Parathyroid adenoma (tissue), 2 donors: ENCODE results near the gene DUSP15.
"Not testable (repeated sequence)": the region's sequence is repeated elsewhere in the genome, so short reads cannot be mapped to it uniquely, and the experiment has no call there.

Source experiments
- H2AFZ ChIP-seq: fragments of 300-600 bp; sonication (generic); one replicate; pipeline ENCODE4 v1.7.0; 2017; ENCODE audit warnings: antibody characterized with exemption, mild to moderate bottlenecking
- H3K27ac ChIP-seq: fragments of 300-600 bp; sonication (generic); one replicate; pipeline ENCODE4 v1.7.0; 2017
- H3K27me3 ChIP-seq: fragments of 300-600 bp; sonication (generic); one replicate; pipeline ENCODE4 v1.7.0; 2017; ENCODE audit warnings: low read length; ENCODE audit not compliant: control insufficient read depth, insufficient read depth
- H3K36me3 ChIP-seq: fragments of 300-600 bp; sonication (generic); one replicate; pipeline ENCODE4 v1.7.0; 2017; ENCODE audit warnings: low read length; ENCODE audit not compliant: control insufficient read depth, insufficient read depth
- H3K4me1 ChIP-seq: fragments of 300-600 bp; sonication (generic); one replicate; pipeline ENCODE4 v1.7.0; 2017; ENCODE audit warnings: control low read depth
- H3K4me2 ChIP-seq: fragments of 300-600 bp; sonication (generic); one replicate; pipeline ENCODE4 v1.7.0; 2017; ENCODE audit warnings: low read length
- H3K4me3 ChIP-seq: fragments of 300-600 bp; sonication (generic); one replicate; pipeline ENCODE4 v1.7.0; 2017; ENCODE audit warnings: low read depth, low read length
- H3K79me2 ChIP-seq: fragments of 300-600 bp; sonication (generic); one replicate; pipeline ENCODE4 v1.7.0; 2017; ENCODE audit warnings: control low read depth
- H3K9ac ChIP-seq: fragments of 300-600 bp; sonication (generic); one replicate; pipeline ENCODE4 v1.7.0; 2017; ENCODE audit warnings: mild to moderate bottlenecking
- H3K9me3 ChIP-seq: fragments of 300-600 bp; sonication (generic); one replicate; pipeline ENCODE4 v1.7.0; 2017; ENCODE audit warnings: low read length; ENCODE audit not compliant: control insufficient read depth
- TF ChIP-seq, protein P1 (sequence below): fragments of 300-600 bp; sonication (generic); IDR thresholded peaks from one replicate; pipeline ENCODE4 v1.7.0; 2017; ENCODE audit warnings: antibody characterized with exemption, mild to moderate bottlenecking
- donor health status: primary hyperparathyroidism.

The DUSP15 gene

DNA sequence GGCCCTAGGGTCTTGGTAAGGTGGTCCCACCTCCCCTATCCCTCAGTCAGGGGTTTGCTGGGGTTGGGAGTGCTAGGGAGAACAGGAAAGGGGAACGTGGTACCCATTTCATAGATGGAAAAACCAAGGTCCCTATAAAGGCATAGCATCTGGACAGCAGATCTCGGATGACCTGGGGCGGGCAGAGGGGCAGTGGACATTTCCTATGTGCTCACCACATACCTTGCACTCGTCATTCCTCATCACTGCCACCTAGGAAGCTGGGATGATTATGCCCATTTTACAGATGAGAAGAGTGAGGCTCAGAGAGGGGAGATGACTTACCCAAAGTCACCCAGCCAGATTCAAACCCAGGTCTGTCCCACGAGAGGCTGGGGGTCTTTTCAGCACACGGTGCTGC is 39.1 kb downstream of the DUSP15 start:
- Histone ChIP-seq H3K4me1 (no peaks in the 10 kb centered on the region), H3K27ac (no peak overlapping the region), H3K4me2 (no peak overlapping the region), H2AFZ (no peak overlapping the region), H3K27me3 (no peaks in the 10 kb centered on the region), H3K9ac (no peak overlapping the region), H3K79me2 (no peaks in the 10 kb centered on the region), H3K36me3 (no peaks in the 10 kb centered on the region), H3K4me3 (no peak overlapping the region), H3K9me3 (no peaks in the 10 kb centered on the region)
- TF ChIP-seq, protein P1, sequence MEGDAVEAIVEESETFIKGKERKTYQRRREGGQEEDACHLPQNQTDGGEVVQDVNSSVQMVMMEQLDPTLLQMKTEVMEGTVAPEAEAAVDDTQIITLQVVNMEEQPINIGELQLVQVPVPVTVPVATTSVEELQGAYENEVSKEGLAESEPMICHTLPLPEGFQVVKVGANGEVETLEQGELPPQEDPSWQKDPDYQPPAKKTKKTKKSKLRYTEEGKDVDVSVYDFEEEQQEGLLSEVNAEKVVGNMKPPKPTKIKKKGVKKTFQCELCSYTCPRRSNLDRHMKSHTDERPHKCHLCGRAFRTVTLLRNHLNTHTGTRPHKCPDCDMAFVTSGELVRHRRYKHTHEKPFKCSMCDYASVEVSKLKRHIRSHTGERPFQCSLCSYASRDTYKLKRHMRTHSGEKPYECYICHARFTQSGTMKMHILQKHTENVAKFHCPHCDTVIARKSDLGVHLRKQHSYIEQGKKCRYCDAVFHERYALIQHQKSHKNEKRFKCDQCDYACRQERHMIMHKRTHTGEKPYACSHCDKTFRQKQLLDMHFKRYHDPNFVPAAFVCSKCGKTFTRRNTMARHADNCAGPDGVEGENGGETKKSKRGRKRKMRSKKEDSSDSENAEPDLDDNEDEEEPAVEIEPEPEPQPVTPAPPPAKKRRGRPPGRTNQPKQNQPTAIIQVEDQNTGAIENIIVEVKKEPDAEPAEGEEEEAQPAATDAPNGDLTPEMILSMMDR = no peak

DNA sequence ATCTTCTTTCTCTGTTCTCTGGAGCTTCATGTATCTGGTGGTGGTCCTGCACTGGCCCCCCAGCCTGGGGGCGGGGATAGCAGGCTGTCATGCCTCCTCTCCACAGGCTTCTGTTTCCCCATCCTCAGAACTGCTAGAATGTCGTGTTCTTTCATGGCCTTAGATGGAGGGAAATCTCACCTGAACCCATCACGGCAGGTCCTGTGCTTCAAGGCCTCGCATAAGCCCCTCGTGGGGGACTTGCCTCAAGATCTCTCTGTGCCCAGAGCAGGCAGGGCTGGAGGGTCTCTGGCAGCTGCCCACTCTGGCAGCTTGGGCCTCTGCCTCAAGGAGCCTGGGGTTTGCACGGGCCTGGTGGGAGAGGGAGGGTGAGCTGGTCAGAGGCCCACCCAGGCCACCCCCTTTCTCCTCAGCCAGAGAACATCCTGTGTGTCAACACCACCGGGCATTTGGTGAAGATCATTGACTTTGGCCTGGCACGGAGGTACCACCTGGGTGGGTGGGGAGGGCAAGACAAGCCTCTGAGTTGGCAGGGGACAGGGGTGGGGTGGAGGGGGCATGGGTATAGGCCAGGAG is 39.8 kb downstream of the DUSP15 start:
- no peaks in the 10 kb centered on the region for H3K36me3 ChIP-seq
- H3K27me3 ChIP-seq = no peaks in the 10 kb centered on the region
- H3K79me2 ChIP-seq = no peaks in the 10 kb centered on the region
- no peak overlapping the region for H2AFZ ChIP-seq
- no peaks in the 10 kb centered on the region for H3K4me1 ChIP-seq
- no peak overlapping the region for H3K9ac ChIP-seq
- H3K27ac ChIP-seq = no peak overlapping the region
- TF ChIP-seq, protein P1 = no peak
- no peak overlapping the region for H3K4me3 ChIP-seq
- H3K9me3 ChIP-seq = no peaks in the 10 kb centered on the region
- H3K4me2 ChIP-seq = no peak overlapping the region

DNA sequence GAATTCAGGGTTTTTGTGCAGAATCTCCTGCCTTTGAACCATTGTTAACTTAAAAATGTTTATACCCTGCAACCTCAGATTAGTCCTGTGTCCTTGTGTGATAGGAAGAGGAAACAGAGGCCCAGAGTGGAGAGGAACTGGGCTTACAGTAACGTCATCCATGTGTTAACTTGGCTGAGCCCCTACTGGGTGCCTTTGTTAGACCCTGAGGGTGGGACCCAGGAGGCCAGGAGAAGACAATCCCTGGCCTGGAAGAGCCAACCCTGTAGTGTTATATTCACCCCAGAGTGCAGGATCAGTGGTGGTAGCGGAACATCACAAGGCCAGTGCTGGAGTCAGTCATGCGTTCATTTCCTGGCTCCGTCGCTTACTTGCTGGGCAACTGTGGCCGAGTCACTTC is 40.6 kb downstream of the DUSP15 start:
- H3K4me1 ChIP-seq = no peaks in the 10 kb centered on the region
- TF ChIP-seq, protein P1 = no peak
- no peaks in the 10 kb centered on the region for H3K27me3 ChIP-seq
- H3K4me2 ChIP-seq = no peak overlapping the region
- H3K9me3 ChIP-seq = no peaks in the 10 kb centered on the region
- H2AFZ ChIP-seq = no peak overlapping the region
- H3K4me3 ChIP-seq = no peak overlapping the region
- H3K9ac ChIP-seq = no peak overlapping the region
- H3K79me2 ChIP-seq = no peaks in the 10 kb centered on the region
- no peaks in the 10 kb centered on the region for H3K36me3 ChIP-seq
- no peak overlapping the region for H3K27ac ChIP-seq

DNA sequence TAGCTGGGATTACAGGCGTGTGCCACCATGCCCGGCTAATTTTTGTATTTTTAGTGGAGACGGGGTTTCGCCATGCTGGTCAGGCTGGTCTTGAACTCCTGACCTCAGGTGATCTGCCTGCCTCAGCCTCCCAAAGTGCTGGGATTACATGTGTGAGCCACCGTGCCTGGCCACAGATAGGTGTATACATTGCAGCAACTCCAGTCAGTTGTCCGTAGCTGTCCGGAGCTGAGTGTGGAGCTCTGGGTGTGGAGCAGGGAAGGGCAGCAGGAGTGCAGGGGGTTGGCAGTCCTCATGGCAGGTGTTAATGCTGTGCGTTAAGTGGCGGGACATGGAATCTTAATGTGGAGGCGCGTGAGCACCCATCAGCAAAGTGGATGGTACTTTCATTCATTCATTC is 42.3 kb downstream of the DUSP15 start:
- H3K4me2 ChIP-seq, H3K9me3 ChIP-seq, H3K36me3 ChIP-seq, H2AFZ ChIP-seq, H3K4me1 ChIP-seq, H3K9ac ChIP-seq, H3K4me3 ChIP-seq, H3K79me2 ChIP-seq, H3K27me3 ChIP-seq, H3K27ac ChIP-seq: not testable (repeated sequence)

DNA sequence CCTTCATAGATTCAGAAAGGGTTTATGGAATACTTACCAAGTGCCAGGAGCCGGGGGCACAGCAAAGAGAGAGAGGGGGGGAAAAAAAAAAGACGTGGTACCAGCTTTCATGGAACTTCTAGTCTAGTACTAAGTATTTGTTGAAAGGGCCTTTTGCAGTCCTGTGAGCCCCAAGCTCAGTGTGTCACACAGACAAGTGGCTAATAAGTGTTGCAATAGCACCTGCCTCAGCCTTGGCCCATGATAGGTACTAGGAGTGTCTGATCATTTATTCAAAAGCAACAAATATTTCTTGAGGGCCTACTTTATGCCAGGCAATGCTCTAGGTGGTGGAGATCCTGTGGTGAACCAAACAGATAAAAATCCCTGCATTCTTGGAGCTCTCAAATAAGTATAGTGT is 43.3 kb downstream of the DUSP15 start:
- no peak overlapping the region for H3K4me3 ChIP-seq
- no peak overlapping the region for H2AFZ ChIP-seq
- H3K79me2 ChIP-seq = no peaks in the 10 kb centered on the region
- no peaks in the 10 kb centered on the region for H3K36me3 ChIP-seq
- H3K4me1 ChIP-seq = peaks cover 4% of the 10 kb centered on the region
- H3K27me3 ChIP-seq = no peaks in the 10 kb centered on the region
- H3K9me3 ChIP-seq = no peaks in the 10 kb centered on the region
- no peak overlapping the region for H3K9ac ChIP-seq
- TF ChIP-seq, protein P1 = no peak
- H3K27ac ChIP-seq = no peak overlapping the region
- no peak overlapping the region for H3K4me2 ChIP-seq
